Aorta (tissue), 5 donors: ENCODE data around the gene HSD17B1. TPM values are rescaled to one million over a fixed set of nuclear protein-coding genes. Genes with fewer than 3 reads are reported as not detected.

ENCODE experiments used
- ATAC-seq: fragments of 200-7000 bp; cut with Tn5 transposase; one replicate; pipeline ENCODE4 v1.9.1; 2022; ENCODE audit warnings: moderate library complexity; ENCODE audit not compliant: low FRiP score
- DNase-seq, 2 donors: peaks; one replicate each; pipeline ENCODE4 v3.0.0-alpha.2; 2020
- H3K27ac ChIP-seq, 2 donors: one replicate each; pipeline ENCODE4 v1.5.1; 2013; ENCODE audit warnings: low read length in 2 of 2, mild to moderate bottlenecking in 2 of 2, moderate library complexity in 2 of 2, control low read depth in 1 of 2, inconsistent platforms in 1 of 2, low read depth in 1 of 2
- H3K27me3 ChIP-seq, 2 donors: one replicate each; pipeline ENCODE4 v1.6.1; 2013; ENCODE audit warnings: control low read depth in 1 of 2, low read length in 1 of 2, mild to moderate bottlenecking in 1 of 2, moderate library complexity in 1 of 2; ENCODE audit not compliant: insufficient read depth in 2 of 2, control insufficient read depth in 1 of 2
- H3K36me3 ChIP-seq, 2 donors: one replicate each; pipeline ENCODE4 v1.6.1; 2013; ENCODE audit warnings: control low read depth in 1 of 2, low read length in 1 of 2, mild to moderate bottlenecking in 1 of 2; ENCODE audit not compliant: insufficient read depth in 2 of 2, control insufficient read depth in 1 of 2
- H3K4me1 ChIP-seq, 2 donors: one replicate each; pipeline ENCODE4 v1.6.1; 2013; ENCODE audit warnings: low read length in 2 of 2, control low read depth in 1 of 2, mild to moderate bottlenecking in 1 of 2, moderate library complexity in 1 of 2; ENCODE audit not compliant: insufficient read depth in 2 of 2, control insufficient read depth in 1 of 2
- H3K4me3 ChIP-seq, 2 donors: one replicate each; pipeline ENCODE4 v1.5.1; 2013; ENCODE audit warnings: low read length in 2 of 2, control low read depth in 1 of 2, mild to moderate bottlenecking in 1 of 2
- H3K9me3 ChIP-seq: one replicate; pipeline ENCODE4 v1.6.1; 2013; ENCODE audit warnings: mild to moderate bottlenecking, low read length; ENCODE audit not compliant: control insufficient read depth
- WGBS, 2 donors: extraction: QIAGEN DNeasy Blood & Tissue Kit; methylation state at CpG; one replicate each; pipeline ENCODE4 v1.1.7; 2013; 5-methylcytosine and 5-hydroxymethylcytosine counted together
- intact Hi-C, 2 donors: fragments of 100-400 bp; cut with DNase I; formaldehyde crosslinking; loops; one replicate each; pipeline versions ENCODE4 v1.14.2 to v1.15.0; 2022
- polyA plus RNA-seq, 2 donors: library from polyadenylated mRNA; stranded (reverse); fragments of 200-250 nt; gene quantifications; one replicate each; pipeline ENCODE4 v1.2.3, GENCODE V29; 2013
- total RNA-seq, 2 donors: library from RNA; stranded (reverse); fragmentation: NEBNext Ultra II Directional; extraction: Animal tissue kit (Norgen Biotek cat#: 25700); gene quantifications; one replicate each; pipeline ENCODE4 v1.2.1, GENCODE V29; 2021
- donor health status: healthy with polysubstance abuse.
- donor health status: Bipolar disorder and iron deficiency.
- donor health status: DM: no; HTN: no; CAD: no.
- donor health status: DM: no; HTN: no; CAD: no.
- donor health status: DM: yes; HTN: yes; CAD: no.

HSD17B1 gene
- total and polyA plus RNA-seq, 4 donors = 0.50 to 7.6 (median 0.97) TPM

DNA sequence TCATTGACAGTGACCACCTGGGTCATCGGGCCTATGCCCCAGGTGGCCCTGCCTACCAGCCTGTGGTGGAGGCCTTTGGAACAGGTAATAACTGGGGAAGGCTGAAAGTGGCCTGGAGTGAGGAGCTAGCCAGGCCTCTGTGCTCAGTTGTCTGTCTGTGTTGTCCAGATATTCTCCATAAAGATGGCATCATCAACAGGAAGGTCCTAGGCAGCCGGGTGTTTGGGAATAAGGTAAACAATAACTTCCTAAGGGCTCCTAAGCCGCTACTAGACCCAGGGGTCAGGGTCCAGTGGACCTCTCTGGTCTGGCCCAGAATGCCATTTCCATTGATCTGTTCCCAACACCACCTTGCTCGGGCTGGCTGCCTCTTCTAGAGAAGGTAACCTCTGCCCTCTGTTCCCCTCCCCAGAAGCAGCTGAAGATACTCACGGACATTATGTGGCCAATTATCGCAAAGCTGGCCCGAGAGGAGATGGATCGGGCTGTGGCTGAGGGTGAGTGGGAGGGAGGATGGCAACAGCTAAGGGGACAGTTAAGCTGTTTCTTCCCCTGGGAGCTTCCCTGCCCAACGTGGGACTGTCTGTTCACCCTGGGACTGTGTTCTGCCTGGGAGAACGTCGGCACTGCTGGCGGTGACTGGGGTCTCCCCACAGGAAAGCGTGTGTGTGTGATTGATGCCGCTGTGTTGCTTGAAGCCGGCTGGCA lies 12.2 kb downstream of the HSD17B1 start:
- Histone ChIP-seq H3K27me3 (no peaks in the 10 kb centered on the region), H3K4me1 (no peaks in the 10 kb centered on the region), H3K4me3 (no peak overlapping the region), H3K36me3 (peaks cover 0 to 2% of the 10 kb centered on the region in 2 donors), H3K27ac (no peak overlapping the region), H3K9me3 (no peaks in the 10 kb centered on the region)
- ATAC-seq (no peak), DNase-seq (no peak)
- intact Hi-C loops = no loop called here
- WGBS, 2 donors = 88 to 92% methylated on average over 15 of the region's 15 CpGs

DNA sequence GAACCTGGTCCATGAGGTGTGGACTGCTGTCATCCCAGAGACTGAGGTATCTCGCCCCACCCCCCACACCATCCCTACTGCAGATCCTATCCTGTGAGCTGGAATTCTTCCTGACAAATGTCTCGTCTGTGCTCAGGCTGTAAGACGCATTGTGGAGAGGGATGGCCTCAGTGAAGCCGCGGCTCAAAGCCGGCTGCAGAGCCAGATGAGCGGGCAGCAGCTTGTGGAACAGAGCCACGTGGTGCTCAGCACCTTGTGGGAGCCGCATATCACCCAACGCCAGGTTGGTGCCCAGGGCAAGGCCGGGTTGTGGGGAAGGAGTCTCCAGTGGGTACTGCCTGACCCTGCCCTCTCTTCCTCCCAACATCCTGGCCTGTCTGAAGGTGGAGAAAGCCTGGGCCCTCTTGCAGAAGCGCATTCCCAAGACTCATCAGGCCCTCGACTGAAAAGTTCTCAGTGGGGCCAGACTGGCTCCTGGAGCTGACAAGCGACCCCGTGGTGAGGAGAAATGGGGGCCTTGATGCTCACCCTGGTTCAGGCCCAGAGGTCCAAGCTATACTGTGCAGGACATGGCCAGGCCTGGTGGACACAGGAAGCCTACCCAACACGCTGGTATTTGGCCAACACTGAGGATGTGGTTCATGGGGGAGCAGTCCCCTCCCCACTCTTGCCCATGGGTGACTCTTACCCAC lies 12.9 kb downstream of the HSD17B1 start:
- Histone ChIP-seq H3K36me3 (peaks cover 0 to 2% of the 10 kb centered on the region in 2 donors), H3K27me3 (no peaks in the 10 kb centered on the region), H3K4me1 (no peaks in the 10 kb centered on the region), H3K9me3 (no peaks in the 10 kb centered on the region), H3K4me3 (no peak overlapping the region), H3K27ac (no peak overlapping the region)
- DNase-seq (peak in 1 of 2 donors; percentile 76), ATAC-seq (no peak)
- intact Hi-C loops = no loop called here
- WGBS, 2 donors = 92 to 93% methylated on average over 16 of the region's 16 CpGs

GRCh38 chr17:42566215-42566882 lies 13.6 kb downstream of the HSD17B1 start:
- Histone ChIP-seq H3K27me3 (no peaks in the 10 kb centered on the region), H3K9me3 (no peaks in the 10 kb centered on the region), H3K27ac (peak overlapping the region in 1 of 2 donors; percentile 69), H3K36me3 (peaks cover 0 to 2% of the 10 kb centered on the region in 2 donors), H3K4me3 (peak overlapping the region in 1 of 2 donors; percentile 14), H3K4me1 (no peaks in the 10 kb centered on the region)
- intact Hi-C loops = no loop called here
- WGBS, 2 donors = 27 to 29% methylated on average over 28 of the region's 28 CpGs
- DNase-seq (no peak), ATAC-seq (peak; percentile 49)

DNA sequence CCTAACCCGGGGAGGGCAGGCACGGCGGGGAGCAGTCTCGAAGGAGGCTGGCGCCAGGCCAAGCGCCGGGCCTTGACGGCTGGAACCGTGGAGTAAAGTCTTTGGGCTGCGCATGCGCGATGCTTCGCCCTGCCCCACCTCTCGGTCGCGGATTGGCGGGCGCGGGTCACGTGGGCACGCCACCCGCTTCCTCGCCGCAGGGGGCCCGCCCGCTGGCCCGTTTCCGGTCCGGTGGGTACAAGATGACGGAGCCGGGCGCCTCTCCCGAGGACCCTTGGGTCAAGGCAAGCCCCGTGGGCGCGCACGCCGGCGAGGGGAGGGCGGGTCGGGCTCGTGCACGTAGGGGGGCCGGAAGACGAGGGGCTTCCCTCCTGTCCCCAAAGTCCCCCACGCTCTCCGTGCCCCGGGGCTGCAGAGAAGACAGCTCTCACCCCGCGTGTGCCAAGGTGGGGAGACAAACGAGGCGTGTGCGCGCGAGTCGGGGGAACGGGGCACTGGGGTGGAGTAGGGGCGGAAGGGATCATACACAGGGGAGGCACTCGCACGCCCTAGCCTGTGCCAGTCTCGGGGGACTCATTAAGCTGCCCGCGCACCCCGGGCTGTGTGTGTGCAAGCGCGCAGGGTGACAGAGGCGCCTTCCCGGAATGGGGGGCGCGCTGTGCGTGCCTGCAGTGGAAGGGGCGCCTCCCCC lies 14.3 kb downstream of the HSD17B1 start, which contains the start of gene MLX:
Gene MLX, plus strand, starts transcription at position 218 of the 691 bp plus-strand sequence. Its CDS starts 25 bp downstream, at position 243.
- intact Hi-C loops = no loop called here
- H3K36me3 ChIP-seq = peaks cover 0 to 5% of the 10 kb centered on the region in 2 donors
- WGBS, 2 donors = 0% methylated on average over 65 to 72 of the region's 72 CpGs
- no peaks in the 10 kb centered on the region for H3K27me3 ChIP-seq
- ATAC-seq (peak; percentile 91), DNase-seq (peak; percentile 96 to 99)
- peak within 1 kb of the TSS; percentile 57 to 74 for H3K4me3 ChIP-seq
- H3K27ac ChIP-seq = peak within 1 kb of the TSS; percentile 7 to 74
- no peaks in the 10 kb centered on the region for H3K9me3 ChIP-seq
- H3K4me1 ChIP-seq = no peaks in the 10 kb centered on the region

- 85% methylated on average over 14 of the region's 14 CpGs for WGBS, 2 donors
- no peak for ATAC-seq
- Histone ChIP-seq H3K27ac (no peak overlapping the region), H3K27me3 (no peaks in the 10 kb centered on the region), H3K36me3 (peaks cover 0 to 11% of the 10 kb centered on the region in 2 donors), H3K4me1 (no peaks in the 10 kb centered on the region), H3K9me3 (no peaks in the 10 kb centered on the region), H3K4me3 (no peak overlapping the region)
- DNase-seq = peak in 1 of 2 donors; percentile 64
- intact Hi-C loops = no loop called here
Observed at GRCh38 chr17:42568341-42569111, 15.8 kb downstream of the HSD17B1 start.

DNA sequence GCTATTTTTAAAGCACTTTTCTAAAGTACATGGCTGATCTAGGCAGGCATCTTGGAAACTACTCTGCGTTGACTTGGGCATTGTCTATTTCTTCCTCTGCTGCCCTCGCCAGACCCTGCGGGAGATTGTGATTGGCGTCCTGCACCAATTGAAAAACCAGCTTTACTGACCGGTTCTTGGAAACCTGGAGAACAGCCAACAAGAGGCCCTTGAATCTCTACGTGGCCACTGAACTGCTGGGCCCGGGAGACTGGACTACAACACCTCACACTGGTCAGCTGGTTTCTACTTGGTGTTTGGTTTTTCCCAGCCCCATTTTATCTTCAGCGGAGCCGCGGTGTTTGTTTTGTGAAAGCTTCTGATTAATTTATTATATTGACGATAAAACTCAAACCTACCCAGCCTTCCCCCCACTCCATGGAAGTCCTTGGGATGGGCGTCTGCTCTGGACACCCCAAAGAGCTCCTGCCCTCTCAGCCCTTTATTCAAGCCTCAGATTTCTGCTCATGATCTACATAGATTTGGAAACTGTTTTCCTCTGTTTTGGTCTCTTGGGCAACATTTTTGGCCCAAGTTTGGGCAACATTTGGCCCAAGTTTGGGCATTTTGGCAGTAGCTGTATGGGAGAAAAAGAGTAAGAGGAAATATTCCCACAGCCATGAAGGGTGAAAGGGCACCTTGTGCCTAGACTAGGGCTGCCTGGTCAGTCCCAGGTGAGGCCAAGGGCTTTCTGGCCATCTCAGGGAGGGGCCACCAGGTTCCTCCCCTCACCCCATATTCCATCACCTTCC lies 18.9 kb downstream of the HSD17B1 start:
- Histone ChIP-seq H3K27ac (no peak overlapping the region), H3K27me3 (no peaks in the 10 kb centered on the region), H3K4me3 (no peak overlapping the region), H3K9me3 (no peaks in the 10 kb centered on the region), H3K36me3 (peaks cover 0 to 13% of the 10 kb centered on the region in 2 donors), H3K4me1 (no peaks in the 10 kb centered on the region)
- ATAC-seq = no peak
- DNase-seq = peak in 1 of 2 donors; percentile 45
- 64 to 66% methylated on average over 12 of the region's 12 CpGs for WGBS, 2 donors
- intact Hi-C loops = loop anchor here in 1 of 2 donors (10.0 kb wide), 1 partner anchor 263 kb away; the partner anchor contains the start of gene PSME3

DNA sequence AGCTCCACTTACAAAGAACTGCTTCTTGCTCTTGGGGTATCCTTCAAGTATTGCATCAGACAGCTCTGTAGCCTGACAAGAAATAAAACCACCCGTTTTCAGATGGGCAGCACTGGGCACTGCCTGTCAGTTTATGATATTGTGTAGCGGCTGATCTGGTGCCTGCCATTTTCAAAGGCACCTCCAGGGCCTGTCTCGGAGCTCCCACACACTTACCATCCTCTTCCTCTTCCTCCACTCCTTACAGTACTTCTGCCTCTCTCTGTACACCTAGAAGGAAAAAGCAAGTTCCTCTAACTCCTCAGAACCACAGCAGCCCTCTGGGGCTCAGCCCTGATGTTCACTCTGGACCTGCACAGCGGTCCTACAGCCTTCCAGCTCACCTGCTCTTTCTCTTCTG lies 20.4 kb downstream of the HSD17B1 start:
- Histone ChIP-seq H3K27ac (no peak overlapping the region), H3K4me3 (no peak overlapping the region), H3K9me3 (no peaks in the 10 kb centered on the region), H3K36me3 (peaks cover 0 to 13% of the 10 kb centered on the region in 2 donors), H3K27me3 (no peaks in the 10 kb centered on the region), H3K4me1 (no peaks in the 10 kb centered on the region)
- intact Hi-C loops = loop anchor here in 1 of 2 donors (10.0 kb wide), 1 partner anchor 262 kb away; the partner anchor contains the start of gene PSME3
- ATAC-seq = no peak
- 73 to 81% methylated on average over 4 of the region's 4 CpGs for WGBS, 2 donors
- DNase-seq = peak in 1 of 2 donors; percentile 22
